WTC11 (cell line): ENCODE results near the gene AATK. TPM values are rescaled to one million over a fixed set of nuclear protein-coding genes. Genes with fewer than 3 reads are reported as not detected.

ENCODE experiments used
- ATAC-seq: fragments of 200-7000 bp; cut with Tn5 transposase; 2 replicates; pipeline ENCODE4 v1.10.0; 2021; ENCODE audit warnings: mild to moderate bottlenecking, moderate library complexity
- CTCF ChIA-PET: fragments of 300-600 bp; sonication (Branson Sonifier 250); formaldehyde crosslinking; loops from one replicate; lab custom pipeline; 2021; ENCODE audit warnings: antibody characterized with exemption; lab: Charles Lee
- POLR2A ChIA-PET: fragments of 350-600 bp; sonication (Branson Sonifier 250); formaldehyde crosslinking; loops from one replicate; lab custom pipeline; 2021; ENCODE audit warnings: antibody characterized with exemption; lab: Charles Lee
- DNase-seq: peaks from one replicate; pipeline ENCODE4 v3.0.0; 2021; ENCODE audit warnings: low spot score
- H3K27ac Mint-ChIP-seq: 2 replicates; pipeline ENCODE4 v1.8.0; 2021; ENCODE audit warnings: mixed read lengths
- H3K27me3 Mint-ChIP-seq: 2 replicates; pipeline ENCODE4 v1.8.0; 2021; ENCODE audit warnings: low read depth, mild to moderate bottlenecking, moderate library complexity, mixed read lengths
- H3K36me3 Mint-ChIP-seq: 2 replicates; pipeline ENCODE4 v1.8.0; 2021; ENCODE audit warnings: mixed read lengths
- H3K4me1 Mint-ChIP-seq: 2 replicates; pipeline ENCODE4 v1.8.0; 2022; ENCODE audit warnings: mixed read lengths
- H3K4me3 Mint-ChIP-seq: 2 replicates; pipeline ENCODE4 v1.8.0; 2021; ENCODE audit warnings: mild to moderate bottlenecking, moderate library complexity, mixed read lengths
- H3K9me3 Mint-ChIP-seq: 2 replicates; pipeline ENCODE4 v1.8.0; 2021; ENCODE audit warnings: mixed read lengths
- ATF1 ChIP-seq: sonication (generic); formaldehyde crosslinking; IDR thresholded peaks from 2 replicates; pipeline ENCODE4 v1.8.1; 2023; ENCODE audit warnings: mild to moderate bottlenecking, moderate library complexity, missing genetic modification reagents
- CREB1 ChIP-seq: sonication (generic); formaldehyde crosslinking; IDR thresholded peaks from 2 replicates; pipeline ENCODE4 v1.8.0; 2023; ENCODE audit warnings: mild to moderate bottlenecking, missing genetic modification reagents
- FOXJ3 ChIP-seq: sonication (generic); formaldehyde crosslinking; IDR thresholded peaks from 2 replicates; pipeline ENCODE4 v1.9.0; 2021; ENCODE audit warnings: missing genetic modification reagents, mild to moderate bottlenecking, borderline replicate concordance
- FOXK1 ChIP-seq: sonication (generic); formaldehyde crosslinking; IDR thresholded peaks from 2 replicates; pipeline ENCODE4 v1.8.0; 2022; ENCODE audit warnings: mild to moderate bottlenecking, moderate library complexity, missing genetic modification reagents
- JUN ChIP-seq: sonication (generic); formaldehyde crosslinking; IDR thresholded peaks from 2 replicates; pipeline ENCODE4 v1.8.0; 2023; ENCODE audit warnings: mild to moderate bottlenecking, missing genetic modification reagents
- PRRX2 ChIP-seq: fragments of 250-450 bp; sonication (Bioruptor Pico); IDR thresholded peaks from 2 replicates; pipeline ENCODE4 v1.8.0; 2021; ENCODE audit warnings: mild to moderate bottlenecking
- SP1 ChIP-seq: sonication (generic); formaldehyde crosslinking; conservative IDR thresholded peaks from 2 replicates; pipeline ENCODE4 v1.8.1; 2022; ENCODE audit warnings: missing genetic modification reagents
- ZBTB21 ChIP-seq: sonication (generic); formaldehyde crosslinking; IDR thresholded peaks from 2 replicates; pipeline ENCODE4 v1.8.1; 2023; ENCODE audit warnings: mild to moderate bottlenecking, missing genetic modification reagents, borderline replicate concordance
- ZNF396 ChIP-seq: fragments of 250-450 bp; sonication (Bioruptor Pico); IDR thresholded peaks from 2 replicates; pipeline ENCODE4 v1.8.0; 2021; ENCODE audit warnings: mild to moderate bottlenecking, moderate library complexity, borderline replicate concordance
- ZNF671 ChIP-seq: fragments of 250-450 bp; sonication (Bioruptor Pico); IDR thresholded peaks from 2 replicates; pipeline ENCODE4 v1.8.0; 2021; ENCODE audit warnings: mild to moderate bottlenecking
- total RNA-seq: library from RNA; stranded (reverse); gene quantifications from 3 replicates; pipeline ENCODE4 v1.2.3, GENCODE V29; 2021
- TF ChIP-seq, protein P1 (sequence below): fragments of 250-450 bp; sonication (Bioruptor Pico); IDR thresholded peaks from 2 replicates; pipeline ENCODE4 v1.9.0; 2021; ENCODE audit warnings: mild to moderate bottlenecking
- TF ChIP-seq, protein P2 (sequence below): sonication (generic); formaldehyde crosslinking; IDR thresholded peaks from 2 replicates; pipeline ENCODE4 v1.8.0; 2022; ENCODE audit warnings: missing genetic modification reagents
- TF ChIP-seq, protein P3 (sequence below): sonication (generic); formaldehyde crosslinking; IDR thresholded peaks from 2 replicates; pipeline ENCODE4 v1.8.0; 2022; ENCODE audit warnings: mild to moderate bottlenecking, missing genetic modification reagents
- TF ChIP-seq, protein P4 (sequence below): sonication (generic); formaldehyde crosslinking; conservative IDR thresholded peaks from 2 replicates; pipeline ENCODE4 v1.8.1; 2022; ENCODE audit warnings: mild to moderate bottlenecking, missing genetic modification reagents
- TF ChIP-seq, protein P5 (sequence below): sonication (generic); formaldehyde crosslinking; IDR thresholded peaks from 2 replicates; pipeline ENCODE4 v1.8.1; 2022; ENCODE audit warnings: missing genetic modification reagents, borderline replicate concordance
- TF ChIP-seq, protein P6 (sequence below): sonication (generic); formaldehyde crosslinking; IDR thresholded peaks from 2 replicates; pipeline ENCODE4 v1.8.0; 2023; ENCODE audit warnings: missing genetic modification reagents, mild to moderate bottlenecking, borderline replicate concordance
- TF ChIP-seq, protein P7 (sequence below): sonication (generic); formaldehyde crosslinking; IDR thresholded peaks from 2 replicates; pipeline ENCODE4 v1.8.1; 2023; ENCODE audit warnings: mild to moderate bottlenecking, missing genetic modification reagents, moderate library complexity
- TF ChIP-seq, protein P8 (sequence below): fragments of 250-450 bp; sonication (Bioruptor Pico); IDR thresholded peaks from 2 replicates; pipeline ENCODE4 v1.8.0; 2021; ENCODE audit warnings: mild to moderate bottlenecking

AATK gene
- total RNA-seq, 1 experiment from 2014 or later: 2.9 TPM

DNA sequence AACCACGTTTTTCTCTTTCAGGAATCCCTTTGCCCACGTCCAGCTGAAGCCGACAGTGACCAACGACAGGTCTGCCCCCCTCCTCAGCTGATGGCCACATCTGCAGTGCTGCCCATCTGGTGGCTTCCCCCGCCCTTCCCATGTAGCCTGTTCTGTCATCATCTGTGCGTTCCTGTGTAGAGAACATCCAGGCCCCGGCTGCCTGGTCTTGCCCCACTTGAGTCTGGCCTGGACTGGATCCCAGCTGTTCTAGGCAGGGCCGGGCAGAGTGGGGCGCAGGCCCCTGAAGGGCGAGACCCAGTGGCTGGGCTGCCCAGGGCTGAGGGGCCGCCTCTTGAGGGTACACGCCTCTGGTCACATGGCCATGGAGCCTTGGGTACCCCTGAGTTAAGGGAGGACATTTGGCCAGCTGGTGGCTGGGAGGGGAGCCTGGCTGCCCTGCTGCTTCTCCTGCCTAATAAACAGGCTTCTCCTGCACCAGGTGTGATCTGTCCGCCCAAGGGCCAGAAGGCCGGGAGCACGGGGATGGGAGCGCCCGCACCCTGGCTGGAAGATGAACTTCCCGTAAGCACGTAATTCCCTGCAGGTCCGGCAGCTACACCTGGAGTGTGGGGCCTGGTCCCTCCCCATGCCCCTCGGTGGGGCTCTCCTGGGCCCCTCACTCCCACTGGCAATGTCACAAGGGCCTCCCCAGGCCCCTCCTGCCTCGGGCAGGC is 50.1 kb downstream of the AATK start (continued):
- TF ChIP-seq, protein P1, sequence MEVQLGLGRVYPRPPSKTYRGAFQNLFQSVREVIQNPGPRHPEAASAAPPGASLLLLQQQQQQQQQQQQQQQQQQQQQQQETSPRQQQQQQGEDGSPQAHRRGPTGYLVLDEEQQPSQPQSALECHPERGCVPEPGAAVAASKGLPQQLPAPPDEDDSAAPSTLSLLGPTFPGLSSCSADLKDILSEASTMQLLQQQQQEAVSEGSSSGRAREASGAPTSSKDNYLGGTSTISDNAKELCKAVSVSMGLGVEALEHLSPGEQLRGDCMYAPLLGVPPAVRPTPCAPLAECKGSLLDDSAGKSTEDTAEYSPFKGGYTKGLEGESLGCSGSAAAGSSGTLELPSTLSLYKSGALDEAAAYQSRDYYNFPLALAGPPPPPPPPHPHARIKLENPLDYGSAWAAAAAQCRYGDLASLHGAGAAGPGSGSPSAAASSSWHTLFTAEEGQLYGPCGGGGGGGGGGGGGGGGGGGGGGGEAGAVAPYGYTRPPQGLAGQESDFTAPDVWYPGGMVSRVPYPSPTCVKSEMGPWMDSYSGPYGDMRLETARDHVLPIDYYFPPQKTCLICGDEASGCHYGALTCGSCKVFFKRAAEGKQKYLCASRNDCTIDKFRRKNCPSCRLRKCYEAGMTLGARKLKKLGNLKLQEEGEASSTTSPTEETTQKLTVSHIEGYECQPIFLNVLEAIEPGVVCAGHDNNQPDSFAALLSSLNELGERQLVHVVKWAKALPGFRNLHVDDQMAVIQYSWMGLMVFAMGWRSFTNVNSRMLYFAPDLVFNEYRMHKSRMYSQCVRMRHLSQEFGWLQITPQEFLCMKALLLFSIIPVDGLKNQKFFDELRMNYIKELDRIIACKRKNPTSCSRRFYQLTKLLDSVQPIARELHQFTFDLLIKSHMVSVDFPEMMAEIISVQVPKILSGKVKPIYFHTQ (CRISPR knock-in tag): no peak
- TF ChIP-seq, protein P2, sequence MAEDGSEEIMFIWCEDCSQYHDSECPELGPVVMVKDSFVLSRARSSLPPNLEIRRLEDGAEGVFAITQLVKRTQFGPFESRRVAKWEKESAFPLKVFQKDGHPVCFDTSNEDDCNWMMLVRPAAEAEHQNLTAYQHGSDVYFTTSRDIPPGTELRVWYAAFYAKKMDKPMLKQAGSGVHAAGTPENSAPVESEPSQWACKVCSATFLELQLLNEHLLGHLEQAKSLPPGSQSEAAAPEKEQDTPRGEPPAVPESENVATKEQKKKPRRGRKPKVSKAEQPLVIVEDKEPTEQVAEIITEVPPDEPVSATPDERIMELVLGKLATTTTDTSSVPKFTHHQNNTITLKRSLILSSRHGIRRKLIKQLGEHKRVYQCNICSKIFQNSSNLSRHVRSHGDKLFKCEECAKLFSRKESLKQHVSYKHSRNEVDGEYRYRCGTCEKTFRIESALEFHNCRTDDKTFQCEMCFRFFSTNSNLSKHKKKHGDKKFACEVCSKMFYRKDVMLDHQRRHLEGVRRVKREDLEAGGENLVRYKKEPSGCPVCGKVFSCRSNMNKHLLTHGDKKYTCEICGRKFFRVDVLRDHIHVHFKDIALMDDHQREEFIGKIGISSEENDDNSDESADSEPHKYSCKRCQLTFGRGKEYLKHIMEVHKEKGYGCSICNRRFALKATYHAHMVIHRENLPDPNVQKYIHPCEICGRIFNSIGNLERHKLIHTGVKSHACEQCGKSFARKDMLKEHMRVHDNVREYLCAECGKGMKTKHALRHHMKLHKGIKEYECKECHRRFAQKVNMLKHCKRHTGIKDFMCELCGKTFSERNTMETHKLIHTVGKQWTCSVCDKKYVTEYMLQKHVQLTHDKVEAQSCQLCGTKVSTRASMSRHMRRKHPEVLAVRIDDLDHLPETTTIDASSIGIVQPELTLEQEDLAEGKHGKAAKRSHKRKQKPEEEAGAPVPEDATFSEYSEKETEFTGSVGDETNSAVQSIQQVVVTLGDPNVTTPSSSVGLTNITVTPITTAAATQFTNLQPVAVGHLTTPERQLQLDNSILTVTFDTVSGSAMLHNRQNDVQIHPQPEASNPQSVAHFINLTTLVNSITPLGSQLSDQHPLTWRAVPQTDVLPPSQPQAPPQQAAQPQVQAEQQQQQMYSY (CRISPR knock-in tag): no peak
- TF ChIP-seq, protein P3, sequence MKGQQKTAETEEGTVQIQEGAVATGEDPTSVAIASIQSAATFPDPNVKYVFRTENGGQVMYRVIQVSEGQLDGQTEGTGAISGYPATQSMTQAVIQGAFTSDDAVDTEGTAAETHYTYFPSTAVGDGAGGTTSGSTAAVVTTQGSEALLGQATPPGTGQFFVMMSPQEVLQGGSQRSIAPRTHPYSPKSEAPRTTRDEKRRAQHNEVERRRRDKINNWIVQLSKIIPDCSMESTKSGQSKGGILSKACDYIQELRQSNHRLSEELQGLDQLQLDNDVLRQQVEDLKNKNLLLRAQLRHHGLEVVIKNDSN (CRISPR knock-in tag): no peak
- TF ChIP-seq ZNF396: no peak
- no peak for TF ChIP-seq ZNF671 (CRISPR knock-in tag)
- TF ChIP-seq FOXJ3 (CRISPR knock-in tag): no peak

DNA sequence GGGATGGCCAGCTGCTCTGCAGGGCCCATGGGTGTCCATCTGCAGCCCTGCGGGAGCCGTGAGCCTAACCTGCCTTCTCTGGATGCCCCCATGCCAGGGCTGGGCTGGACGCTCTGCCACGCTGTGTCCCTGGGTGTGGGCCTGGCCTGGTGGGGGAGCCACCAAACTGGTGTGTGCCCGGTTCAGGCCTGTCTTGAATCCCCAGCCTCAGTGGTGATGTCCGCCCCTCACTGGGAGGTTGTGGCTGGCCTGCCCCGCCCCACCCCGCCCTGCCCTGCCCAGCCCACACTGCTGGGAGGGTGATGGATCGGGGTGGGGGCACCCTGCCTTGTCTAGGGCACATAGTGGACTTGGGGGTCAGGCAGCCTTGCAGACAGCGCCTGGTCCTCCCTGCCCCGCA is 50.8 kb downstream of the AATK start:
- no peak for ATAC-seq

More for the DNA sequence above, 50.8 kb downstream of the AATK start:
- Mint-ChIP-seq H3K9me3 (no peaks in the 10 kb centered on the region), H3K4me1 (no peaks in the 10 kb centered on the region), H3K36me3 (no peaks in the 10 kb centered on the region), H3K27me3 (no peaks in the 10 kb centered on the region), H3K27ac (no peak overlapping the region), H3K4me3 (no peak overlapping the region)
- TF ChIP-seq FOXK1 (no peak), ZBTB21 (CRISPR knock-in tag) (no peak), JUN (no peak), CREB1 (CRISPR knock-in tag) (no peak), ATF1 (CRISPR knock-in tag) (no peak), PRRX2 (CRISPR knock-in tag) (no peak), SP1 (CRISPR knock-in tag) (no peak)
- TF ChIP-seq, protein P4, sequence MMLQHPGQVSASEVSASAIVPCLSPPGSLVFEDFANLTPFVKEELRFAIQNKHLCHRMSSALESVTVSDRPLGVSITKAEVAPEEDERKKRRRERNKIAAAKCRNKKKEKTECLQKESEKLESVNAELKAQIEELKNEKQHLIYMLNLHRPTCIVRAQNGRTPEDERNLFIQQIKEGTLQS (CRISPR knock-in tag): no peak
- TF ChIP-seq, protein P5, sequence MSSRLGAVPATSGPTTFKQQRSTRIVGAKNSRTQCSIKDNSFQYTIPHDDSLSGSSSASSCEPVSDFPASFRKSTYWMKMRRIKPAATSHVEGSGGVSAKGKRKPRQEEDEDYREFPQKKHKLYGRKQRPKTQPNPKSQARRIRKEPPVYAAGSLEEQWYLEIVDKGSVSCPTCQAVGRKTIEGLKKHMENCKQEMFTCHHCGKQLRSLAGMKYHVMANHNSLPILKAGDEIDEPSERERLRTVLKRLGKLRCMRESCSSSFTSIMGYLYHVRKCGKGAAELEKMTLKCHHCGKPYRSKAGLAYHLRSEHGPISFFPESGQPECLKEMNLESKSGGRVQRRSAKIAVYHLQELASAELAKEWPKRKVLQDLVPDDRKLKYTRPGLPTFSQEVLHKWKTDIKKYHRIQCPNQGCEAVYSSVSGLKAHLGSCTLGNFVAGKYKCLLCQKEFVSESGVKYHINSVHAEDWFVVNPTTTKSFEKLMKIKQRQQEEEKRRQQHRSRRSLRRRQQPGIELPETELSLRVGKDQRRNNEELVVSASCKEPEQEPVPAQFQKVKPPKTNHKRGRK (CRISPR knock-in tag): no peak
- TF ChIP-seq, protein P6, sequence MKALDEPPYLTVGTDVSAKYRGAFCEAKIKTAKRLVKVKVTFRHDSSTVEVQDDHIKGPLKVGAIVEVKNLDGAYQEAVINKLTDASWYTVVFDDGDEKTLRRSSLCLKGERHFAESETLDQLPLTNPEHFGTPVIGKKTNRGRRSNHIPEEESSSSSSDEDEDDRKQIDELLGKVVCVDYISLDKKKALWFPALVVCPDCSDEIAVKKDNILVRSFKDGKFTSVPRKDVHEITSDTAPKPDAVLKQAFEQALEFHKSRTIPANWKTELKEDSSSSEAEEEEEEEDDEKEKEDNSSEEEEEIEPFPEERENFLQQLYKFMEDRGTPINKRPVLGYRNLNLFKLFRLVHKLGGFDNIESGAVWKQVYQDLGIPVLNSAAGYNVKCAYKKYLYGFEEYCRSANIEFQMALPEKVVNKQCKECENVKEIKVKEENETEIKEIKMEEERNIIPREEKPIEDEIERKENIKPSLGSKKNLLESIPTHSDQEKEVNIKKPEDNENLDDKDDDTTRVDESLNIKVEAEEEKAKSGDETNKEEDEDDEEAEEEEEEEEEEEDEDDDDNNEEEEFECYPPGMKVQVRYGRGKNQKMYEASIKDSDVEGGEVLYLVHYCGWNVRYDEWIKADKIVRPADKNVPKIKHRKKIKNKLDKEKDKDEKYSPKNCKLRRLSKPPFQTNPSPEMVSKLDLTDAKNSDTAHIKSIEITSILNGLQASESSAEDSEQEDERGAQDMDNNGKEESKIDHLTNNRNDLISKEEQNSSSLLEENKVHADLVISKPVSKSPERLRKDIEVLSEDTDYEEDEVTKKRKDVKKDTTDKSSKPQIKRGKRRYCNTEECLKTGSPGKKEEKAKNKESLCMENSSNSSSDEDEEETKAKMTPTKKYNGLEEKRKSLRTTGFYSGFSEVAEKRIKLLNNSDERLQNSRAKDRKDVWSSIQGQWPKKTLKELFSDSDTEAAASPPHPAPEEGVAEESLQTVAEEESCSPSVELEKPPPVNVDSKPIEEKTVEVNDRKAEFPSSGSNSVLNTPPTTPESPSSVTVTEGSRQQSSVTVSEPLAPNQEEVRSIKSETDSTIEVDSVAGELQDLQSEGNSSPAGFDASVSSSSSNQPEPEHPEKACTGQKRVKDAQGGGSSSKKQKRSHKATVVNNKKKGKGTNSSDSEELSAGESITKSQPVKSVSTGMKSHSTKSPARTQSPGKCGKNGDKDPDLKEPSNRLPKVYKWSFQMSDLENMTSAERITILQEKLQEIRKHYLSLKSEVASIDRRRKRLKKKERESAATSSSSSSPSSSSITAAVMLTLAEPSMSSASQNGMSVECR (CRISPR knock-in tag): no peak
- TF ChIP-seq, protein P7, sequence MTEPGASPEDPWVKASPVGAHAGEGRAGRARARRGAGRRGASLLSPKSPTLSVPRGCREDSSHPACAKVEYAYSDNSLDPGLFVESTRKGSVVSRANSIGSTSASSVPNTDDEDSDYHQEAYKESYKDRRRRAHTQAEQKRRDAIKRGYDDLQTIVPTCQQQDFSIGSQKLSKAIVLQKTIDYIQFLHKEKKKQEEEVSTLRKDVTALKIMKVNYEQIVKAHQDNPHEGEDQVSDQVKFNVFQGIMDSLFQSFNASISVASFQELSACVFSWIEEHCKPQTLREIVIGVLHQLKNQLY (CRISPR knock-in tag): no peak
- TF ChIP-seq, protein P8, sequence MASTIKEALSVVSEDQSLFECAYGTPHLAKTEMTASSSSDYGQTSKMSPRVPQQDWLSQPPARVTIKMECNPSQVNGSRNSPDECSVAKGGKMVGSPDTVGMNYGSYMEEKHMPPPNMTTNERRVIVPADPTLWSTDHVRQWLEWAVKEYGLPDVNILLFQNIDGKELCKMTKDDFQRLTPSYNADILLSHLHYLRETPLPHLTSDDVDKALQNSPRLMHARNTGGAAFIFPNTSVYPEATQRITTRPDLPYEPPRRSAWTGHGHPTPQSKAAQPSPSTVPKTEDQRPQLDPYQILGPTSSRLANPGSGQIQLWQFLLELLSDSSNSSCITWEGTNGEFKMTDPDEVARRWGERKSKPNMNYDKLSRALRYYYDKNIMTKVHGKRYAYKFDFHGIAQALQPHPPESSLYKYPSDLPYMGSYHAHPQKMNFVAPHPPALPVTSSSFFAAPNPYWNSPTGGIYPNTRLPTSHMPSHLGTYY (CRISPR knock-in tag): no peak
- POLR2A ChIA-PET: no interaction called here
- CTCF ChIA-PET: interaction anchor here (1.2 to 4.2 kb wide), 2 partner anchors 13 to 116 kb away, joined by 4 to 25 read pairs; no protein-coding TSS in a partner anchor
- DNase-seq: no peak
